GM12878 (cell line): ENCODE results near the gene PHACTR1. TPM values are rescaled to one million over a fixed set of nuclear protein-coding genes. Genes with fewer than 3 reads are reported as not detected.

ENCODE experiments used
- ATAC-seq: fragments of 200-7000 bp; cut with Tn5 transposase; 3 replicates; pipeline ENCODE4 v1.9.1; 2020; ENCODE audit warnings: mild to moderate bottlenecking, moderate library complexity
- BruUV-seq: library from RNA; stranded (reverse); fragments of 400-500 nt; replicated peaks from 2 replicates; lab custom pipeline; 2021; lab: Mats Ljungman, UMichigan
- CTCF ChIA-PET: fragments of 300-600 bp; sonication (Branson Sonifier 250); formaldehyde crosslinking; extraction: SDS; loops from one replicate; lab custom pipeline; 2021; ENCODE audit warnings: inconsistent platforms; lab: Yijun Ruan, JAX
- POLR2A ChIA-PET: fragments of 350-600 bp; formaldehyde crosslinking; extraction: SDS; loops from one replicate; lab custom pipeline; 2021; ENCODE audit warnings: inconsistent platforms; lab: Charles Lee
- RAD21 ChIA-PET: fragments of 300-600 bp; sonication (Branson Sonifier 250); formaldehyde crosslinking; loops from one replicate; lab custom pipeline; 2023; ENCODE audit warnings: antibody characterized with exemption; ENCODE audit not compliant: unreplicated experiment; lab: Charles Lee
- SMC1A ChIA-PET: fragments of 300-600 bp; sonication (Branson Sonifier 250); formaldehyde crosslinking; loops from one replicate; lab custom pipeline; 2023; ENCODE audit not compliant: unreplicated experiment, uncharacterized antibody; lab: Charles Lee
- DNase-seq: peaks from one replicate; pipeline ENCODE4 v3.0.0-alpha.2; 2011; ENCODE audit warnings: low read depth, low spot score
- FAIRE-seq: peaks from 3 replicates; lab custom pipeline; 2011; peaks lifted over from hg19 to GRCh38; lab: Jason Lieb, UNC
- H2AFZ ChIP-seq: 2 replicates; pipeline ENCODE4 v1.6.0; 2011; ENCODE audit warnings: low read depth, low read length, control low read depth; ENCODE audit not compliant: control insufficient read depth
- H3K27ac ChIP-seq: 2 replicates; pipeline ENCODE4 v1.5.1; 2011; ENCODE audit warnings: control low read depth; ENCODE audit not compliant: control insufficient read depth, insufficient read depth
- H3K27me3 ChIP-seq, 2 experiments: replicated peaks in 1 of 2; 2 replicates each; pipeline versions ENCODE4 v1.6.0 to v1.6.1; 2011; ENCODE audit warnings: low read length in 1 of 2; ENCODE audit not compliant: control insufficient read depth in 2 of 2, insufficient read depth in 2 of 2
- H3K36me3 ChIP-seq, 2 experiments: 2 replicates each; pipeline ENCODE4 v1.5.1; 2011; ENCODE audit warnings: low read length in 1 of 2; ENCODE audit not compliant: control insufficient read depth in 2 of 2, insufficient read depth in 2 of 2
- H3K4me1 ChIP-seq: 2 replicates; pipeline ENCODE4 v1.6.1; 2011; ENCODE audit warnings: mild to moderate bottlenecking, low read length, moderate library complexity, mixed read lengths; ENCODE audit not compliant: control insufficient read depth, insufficient read depth
- H3K4me2 ChIP-seq: 2 replicates; pipeline ENCODE4 v1.6.0; 2011; ENCODE audit warnings: control low read depth; ENCODE audit not compliant: control insufficient read depth, insufficient read depth
- H3K4me3 ChIP-seq: fragments of 200-600 bp; sonication (generic); 2 replicates; pipeline ENCODE4 v1.5.1; 2016
- H3K79me2 ChIP-seq: 2 replicates; pipeline ENCODE4 v1.6.0; 2011; ENCODE audit warnings: low read length; ENCODE audit not compliant: control insufficient read depth, insufficient read depth
- H3K9ac ChIP-seq: 2 replicates; pipeline ENCODE4 v1.8.0; 2011; ENCODE audit warnings: low read length, control low read depth, mixed read lengths; ENCODE audit not compliant: control insufficient read depth, insufficient read depth
- H3K9me3 ChIP-seq: replicated peaks from 3 replicates; pipeline ENCODE4 v1.5.1; 2011; ENCODE audit warnings: mild to moderate bottlenecking, low read length; ENCODE audit not compliant: control insufficient read depth, insufficient read depth
- H4K20me1 ChIP-seq: 2 replicates; pipeline ENCODE4 v1.6.0; 2011; ENCODE audit not compliant: control insufficient read depth, insufficient read depth
- KAT2A ChIP-seq: conservative IDR thresholded peaks from 2 replicates; pipeline ENCODE4 v1.6.1; 2011; ENCODE audit warnings: low read depth, low read length; ENCODE audit not compliant: control insufficient read depth
- MTA3 ChIP-seq: IDR thresholded peaks from 2 replicates; pipeline ENCODE4 v1.6.1; 2012; ENCODE audit warnings: low read length, inconsistent platforms, borderline replicate concordance
- SMAD5 ChIP-seq: IDR thresholded peaks from 2 replicates; pipeline ENCODE4 v1.6.1; 2016; ENCODE audit warnings: antibody characterized with exemption, low read depth
- WGBS: methylation state at CpG from one replicate; pipeline ENCODE4 v1.1.6; 2016; ENCODE audit warnings: low lambda C conversion rate; ENCODE audit not compliant: insufficient replicate concordance, insufficient coverage; ENCODE audit errors: missing lambda C conversion rate; 5-methylcytosine and 5-hydroxymethylcytosine counted together
- in situ Hi-C: fragments of 300-500 bp; cut with MboI; formaldehyde crosslinking; loops from 9 replicates; pipeline ENCODE4 v1.14.3; 2018; ENCODE audit warnings: mixed read lengths
- intact Hi-C: fragments of 100-400 bp; cut with micrococcal nuclease; formaldehyde crosslinking; loops from one replicate; pipeline ENCODE4 v1.14.2; 2022; ENCODE audit not compliant: unreplicated experiment
- polyA plus RNA-seq, 11 experiments: library from polyadenylated mRNA; depleted of rRNA in 4 of 11; unstranded in 6 of 11; stranded (reverse) in 5 of 11; fragments of >200 nt; fragmentation: Nextera tagmentation in 4 of 11; fragmentation: Illumina TruSeq in 1 of 11; extraction: Ambion mirVana in 4 of 11; extraction: Trizol in 1 of 11; gene quantifications; 1 replicate in 1 of 11; 2 replicates in 10 of 11; pipeline versions ENCODE4 v1.2.1 to v1.2.3, GENCODE V29; 2011 to 2016; ENCODE audit warnings: inconsistent platforms in 2 of 11, missing spikeins in 2 of 11, low read depth in 1 of 11
- total RNA-seq, 4 experiments: library from RNA; depleted of rRNA in 3 of 4; stranded (reverse); fragments of >200 nt in 3 of 4; fragmentation: Illumina TruSeq in 1 of 4; extraction: Trizol in 1 of 4; gene quantifications; 2 replicates each; pipeline versions ENCODE4 v1.2.1 to v1.2.3, GENCODE V29; 2013 to 2021
- TF ChIP-seq, protein P1 (sequence below): fragments of 450-650 bp; IDR thresholded peaks from 2 replicates; pipeline ENCODE4 v1.6.1; 2017; ENCODE audit warnings: low read depth, mild to moderate bottlenecking, moderate library complexity

PHACTR1 gene
- total and polyA plus RNA-seq, 10 of the 15 experiments (the other 5 are each of a cell fraction or from before 2014, with no cell fraction given), result 34.2 to 94.6 (median 62.3) TPM

GRCh38 chr6:13302291-13302690 lies 585.7 kb downstream of the PHACTR1 start:
- peaks cover 33% of the 10 kb centered on the region for H3K4me1 ChIP-seq
- FAIRE-seq, result no peak
- ChIA-PET RAD21 (interaction anchor here (0.7 to 5.3 kb wide), 14 partner anchors 8 to 130 kb away, joined by 3 to 88 read pairs (median 6); partner anchors contain the start of gene TBC1D7), POLR2A (interaction anchor here (0.7 to 4.9 kb wide), 12 partner anchors 12 to 73 kb away, joined by 3 to 37 read pairs (median 4); partner anchors contain the start of gene TBC1D7), CTCF (interaction anchor here (0.8 to 4.6 kb wide), 10 partner anchors 9 to 107 kb away, joined by 3 to 35 read pairs (median 12); partner anchors contain the start of gene TBC1D7), SMC1A (interaction anchor here (0.7 to 5.1 kb wide), 24 partner anchors 8 to 127 kb away, joined by 3 to 114 read pairs (median 5); partner anchors contain the start of gene TBC1D7)
- H3K79me2 ChIP-seq, result no peaks in the 10 kb centered on the region
- no peak for ATAC-seq
- 65% methylated on average over 7 of the region's 7 CpGs for WGBS
- H3K27me3 ChIP-seq, result no peaks in the 10 kb centered on the region
- no peak for DNase-seq
- BruUV-seq, result no TSS peak
- in situ Hi-C loops (no loop called here), intact Hi-C loops (no loop called here)
- H3K4me3 ChIP-seq, result no peak overlapping the region
- H3K27ac ChIP-seq, result peak overlapping the region; percentile 90; the same call in 1 of the 2 replicates
- peaks cover 0 to 18% of the 10 kb centered on the region in 2 experiments for H3K36me3 ChIP-seq
- TF ChIP-seq KAT2A (no peak), MTA3 (0 out of 2 replicates have a peak, but pooled peaks have one; percentile 16), SMAD5 (no peak)
- TF ChIP-seq, protein P1, sequence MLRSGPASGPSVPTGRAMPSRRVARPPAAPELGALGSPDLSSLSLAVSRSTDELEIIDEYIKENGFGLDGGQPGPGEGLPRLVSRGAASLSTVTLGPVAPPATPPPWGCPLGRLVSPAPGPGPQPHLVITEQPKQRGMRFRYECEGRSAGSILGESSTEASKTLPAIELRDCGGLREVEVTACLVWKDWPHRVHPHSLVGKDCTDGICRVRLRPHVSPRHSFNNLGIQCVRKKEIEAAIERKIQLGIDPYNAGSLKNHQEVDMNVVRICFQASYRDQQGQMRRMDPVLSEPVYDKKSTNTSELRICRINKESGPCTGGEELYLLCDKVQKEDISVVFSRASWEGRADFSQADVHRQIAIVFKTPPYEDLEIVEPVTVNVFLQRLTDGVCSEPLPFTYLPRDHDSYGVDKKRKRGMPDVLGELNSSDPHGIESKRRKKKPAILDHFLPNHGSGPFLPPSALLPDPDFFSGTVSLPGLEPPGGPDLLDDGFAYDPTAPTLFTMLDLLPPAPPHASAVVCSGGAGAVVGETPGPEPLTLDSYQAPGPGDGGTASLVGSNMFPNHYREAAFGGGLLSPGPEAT, result no peak
- no peak overlapping the region for H2AFZ ChIP-seq
- H3K9ac ChIP-seq, result no peak overlapping the region
- no peaks in the 10 kb centered on the region for H4K20me1 ChIP-seq
- no peaks in the 10 kb centered on the region for H3K9me3 ChIP-seq
- peak overlapping the region; percentile 89; the same call in 1 of the 2 replicates for H3K4me2 ChIP-seq
